GM10248 (cell line): ENCODE results near the gene PLEKHG1.

Experiments used
- CTCF ChIA-PET: fragments of 300-600 bp; sonication (Branson Sonifier 250); formaldehyde crosslinking; extraction: SDS; loops from one replicate; lab custom pipeline; 2021; ENCODE audit warnings: antibody characterized with exemption; lab: Yijun Ruan, JAX
- POLR2A ChIA-PET: fragments of 350-650 bp; sonication (Branson Sonifier 250); formaldehyde crosslinking; extraction: SDS; loops from one replicate; lab custom pipeline; 2020; ENCODE audit warnings: antibody characterized with exemption; lab: Yijun Ruan, JAX
- DNase-seq: peaks from one replicate; pipeline ENCODE4 v3.0.0; 2012; ENCODE audit errors: extremely low spot score
- TF ChIP-seq, protein P1 (sequence below): IDR thresholded peaks from 2 replicates; pipeline ENCODE4 v1.5.1; 2012; ENCODE audit warnings: mild to moderate bottlenecking, low read depth; ENCODE audit errors: extremely low read depth, missing control alignments, control extremely low read depth

Gene PLEKHG1

DNA sequence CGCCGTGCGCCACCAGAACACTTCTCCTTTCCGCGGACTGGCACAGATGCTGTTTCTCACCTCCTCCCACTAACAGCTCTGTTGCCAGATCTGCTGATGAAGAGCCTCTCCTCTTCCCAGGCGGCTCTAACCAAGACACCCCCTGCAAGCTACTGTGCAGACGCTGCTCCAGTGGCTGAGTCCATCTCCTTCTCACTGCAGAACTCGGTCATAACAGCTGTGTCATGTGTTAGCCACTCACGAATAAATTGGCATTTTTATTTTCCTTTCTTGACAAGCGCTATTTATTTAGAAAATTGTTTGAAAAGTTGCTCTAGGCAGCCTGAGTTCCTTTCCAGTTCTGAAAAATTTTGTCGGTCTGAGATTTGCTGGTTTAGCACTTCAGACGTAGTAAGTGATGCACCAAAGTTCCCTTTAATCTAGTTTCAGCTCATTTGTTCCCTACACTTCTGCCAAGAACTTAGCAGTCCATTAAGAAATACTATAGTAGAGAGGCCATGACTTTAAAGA is 12.8 kb upstream of the PLEKHG1 start:
- ChIA-PET POLR2A (no interaction called here), CTCF (no interaction called here)
- TF ChIP-seq, protein P1, sequence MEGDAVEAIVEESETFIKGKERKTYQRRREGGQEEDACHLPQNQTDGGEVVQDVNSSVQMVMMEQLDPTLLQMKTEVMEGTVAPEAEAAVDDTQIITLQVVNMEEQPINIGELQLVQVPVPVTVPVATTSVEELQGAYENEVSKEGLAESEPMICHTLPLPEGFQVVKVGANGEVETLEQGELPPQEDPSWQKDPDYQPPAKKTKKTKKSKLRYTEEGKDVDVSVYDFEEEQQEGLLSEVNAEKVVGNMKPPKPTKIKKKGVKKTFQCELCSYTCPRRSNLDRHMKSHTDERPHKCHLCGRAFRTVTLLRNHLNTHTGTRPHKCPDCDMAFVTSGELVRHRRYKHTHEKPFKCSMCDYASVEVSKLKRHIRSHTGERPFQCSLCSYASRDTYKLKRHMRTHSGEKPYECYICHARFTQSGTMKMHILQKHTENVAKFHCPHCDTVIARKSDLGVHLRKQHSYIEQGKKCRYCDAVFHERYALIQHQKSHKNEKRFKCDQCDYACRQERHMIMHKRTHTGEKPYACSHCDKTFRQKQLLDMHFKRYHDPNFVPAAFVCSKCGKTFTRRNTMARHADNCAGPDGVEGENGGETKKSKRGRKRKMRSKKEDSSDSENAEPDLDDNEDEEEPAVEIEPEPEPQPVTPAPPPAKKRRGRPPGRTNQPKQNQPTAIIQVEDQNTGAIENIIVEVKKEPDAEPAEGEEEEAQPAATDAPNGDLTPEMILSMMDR = no peak
- no peak for DNase-seq

- ChIA-PET CTCF (no interaction called here), POLR2A (interaction anchor here (0.6 kb wide), 1 partner anchor 131 kb away, joined by 3 read pairs; no protein-coding TSS in a partner anchor)
- TF ChIP-seq, protein P1 = no peak
- DNase-seq = no peak
These were observed 12.0 kb upstream of the PLEKHG1 start for GRCh38 chr6:150587637-150588036.

GRCh38 chr6:150588888-150589499 is 10.7 kb upstream of the PLEKHG1 start:
- ChIA-PET POLR2A (no interaction called here), CTCF (no interaction called here)
- TF ChIP-seq, protein P1 = no peak

DNA sequence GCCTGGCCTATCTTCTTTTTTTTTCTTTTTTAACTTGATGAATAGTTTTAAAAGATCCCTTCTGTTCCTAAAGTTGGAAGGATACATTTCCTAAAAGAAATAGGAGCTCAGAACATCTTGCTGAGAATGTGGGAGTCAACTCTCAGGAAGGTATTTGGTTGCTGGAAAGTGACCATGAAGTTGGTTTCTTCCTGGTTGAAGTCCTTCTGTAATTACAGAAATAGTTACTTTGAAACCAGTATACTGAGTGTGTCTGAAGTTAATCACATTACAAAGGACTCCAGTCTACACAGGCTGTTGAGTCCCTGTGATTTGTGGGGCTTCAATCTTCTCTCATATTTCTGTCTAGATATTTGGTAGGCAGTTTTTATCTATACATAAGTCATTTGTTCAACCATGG is 9.8 kb upstream of the PLEKHG1 start:
- no peak for DNase-seq
- POLR2A ChIA-PET = no interaction called here
- CTCF ChIA-PET = interaction anchor here (1.4 kb wide), 1 partner anchor 152 kb away, joined by 3 read pairs; no protein-coding TSS in a partner anchor
- TF ChIP-seq, protein P1 = no peak

More at GRCh38 chr6:150588888-150589499, 10.7 kb upstream of the PLEKHG1 start:
- DNase-seq = no peak

GRCh38 chr6:150590446-150590845 is 9.2 kb upstream of the PLEKHG1 start:
- ChIA-PET POLR2A (no interaction called here), CTCF (interaction anchor here (1.4 kb wide), 1 partner anchor 151 kb away, joined by 3 read pairs; no protein-coding TSS in a partner anchor)
- DNase-seq = no peak
- TF ChIP-seq, protein P1 = no peak

DNA sequence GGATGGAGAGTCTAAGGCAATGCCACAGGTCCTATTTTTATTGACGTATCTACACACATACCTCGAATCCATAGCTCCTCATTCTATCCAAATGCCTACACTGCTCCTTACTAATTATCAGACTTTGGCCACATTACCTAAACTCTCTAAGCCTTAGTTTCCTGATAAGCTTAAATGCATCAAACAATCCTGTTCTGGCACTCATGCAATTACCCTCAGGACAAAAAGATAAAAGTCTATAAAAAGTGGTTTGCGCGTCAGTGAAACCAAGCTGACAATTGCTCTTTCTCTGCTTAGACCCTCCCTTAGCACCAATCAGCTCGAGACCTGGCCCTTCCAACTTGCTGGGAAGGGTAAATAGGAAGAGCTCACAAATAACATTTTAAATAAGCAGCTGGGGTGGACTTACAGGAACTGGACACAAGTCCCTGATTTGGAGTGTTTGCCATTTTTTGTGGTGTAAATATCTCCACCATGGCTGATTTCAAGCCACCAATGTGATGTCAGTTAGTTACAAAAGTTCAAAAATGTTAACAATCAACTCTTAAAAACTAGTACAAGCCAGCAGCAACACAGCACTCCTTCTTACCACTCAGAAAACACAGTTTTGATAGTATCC is 7.2 kb upstream of the PLEKHG1 start:
- no peak for DNase-seq
- CTCF ChIA-PET = interaction anchor here (1.0 to 1.2 kb wide), 4 partner anchors 10 to 197 kb away, joined by 3 read pairs; no protein-coding TSS in a partner anchor
- POLR2A ChIA-PET = no interaction called here
- TF ChIP-seq, protein P1 = no peak
